HepG2 (cell line): ENCODE results near the gene METAP1D. TPM values are rescaled to one million over a fixed set of nuclear protein-coding genes. Genes with fewer than 3 reads are reported as not detected.

ENCODE experiments used
- EP300 ChIP-seq, 3 experiments: sonication (generic) in 1 of 3; formaldehyde crosslinking in 1 of 3; IDR thresholded peaks; 2 replicates each; pipeline versions ENCODE4 v1.5.1 to v1.6.1; 2011 to 2020; ENCODE audit warnings: low read depth in 2 of 3, low read length in 2 of 3, borderline replicate concordance in 1 of 3, improper control_type of control experiment in 1 of 3, mild to moderate bottlenecking in 1 of 3, missing genetic modification reagents in 1 of 3, moderate library complexity in 1 of 3
- FOXO1 ChIP-seq: sonication (generic); formaldehyde crosslinking; IDR thresholded peaks from 2 replicates; pipeline ENCODE4 v1.4.0; 2020; ENCODE audit warnings: missing genetic modification reagents
- HNF4G ChIP-seq, 2 experiments: sonication (generic) in 1 of 2; formaldehyde crosslinking in 1 of 2; IDR thresholded peaks; 2 replicates each; pipeline versions ENCODE4 v1.4.0 to v1.6.1; 2011 to 2020; ENCODE audit warnings: borderline replicate concordance in 2 of 2, low read depth in 2 of 2, mild to moderate bottlenecking in 2 of 2, low read length in 1 of 2, missing genetic modification reagents in 1 of 2, moderate library complexity in 1 of 2
- NR3C1 ChIP-seq: sonication (generic); formaldehyde crosslinking; IDR thresholded peaks from 2 replicates; pipeline ENCODE4 v1.4.0; 2020; ENCODE audit warnings: missing genetic modification reagents
- PHF20 ChIP-seq: sonication (generic); formaldehyde crosslinking; IDR thresholded peaks from 2 replicates; pipeline ENCODE4 v1.5.0; 2020; ENCODE audit warnings: mild to moderate bottlenecking, missing genetic modification reagents
- POLR2AphosphoS2 ChIP-seq: IDR thresholded peaks from 2 replicates; pipeline ENCODE4 v1.6.1; 2011; ENCODE audit warnings: low read depth, low read length, improper control_type of control experiment
- TCF7 ChIP-seq: sonication (generic); IDR thresholded peaks from 2 replicates; pipeline ENCODE4 v1.6.1; 2016; ENCODE audit warnings: antibody characterized with exemption, low read depth
- ZC3H13 ChIP-seq: sonication (generic); formaldehyde crosslinking; IDR thresholded peaks from 2 replicates; pipeline ENCODE4 v1.8.1; 2023; ENCODE audit warnings: mild to moderate bottlenecking, missing genetic modification reagents, moderate library complexity
- ZNF337 ChIP-seq: sonication (generic); formaldehyde crosslinking; IDR thresholded peaks from 2 replicates; pipeline ENCODE4 v1.5.1; 2020; ENCODE audit warnings: missing genetic modification reagents, low read depth, mild to moderate bottlenecking, borderline replicate concordance
- ZNF543 ChIP-seq: sonication (generic); formaldehyde crosslinking; IDR thresholded peaks from 2 replicates; pipeline ENCODE4 v1.4.0; 2020; ENCODE audit warnings: mild to moderate bottlenecking, missing genetic modification reagents
- ZNF619 ChIP-seq: sonication (generic); formaldehyde crosslinking; IDR thresholded peaks from 2 replicates; pipeline ENCODE4 v1.4.0; 2020; ENCODE audit warnings: mild to moderate bottlenecking, missing genetic modification reagents
- ZNF781 ChIP-seq: sonication (generic); formaldehyde crosslinking; IDR thresholded peaks from 2 replicates; pipeline ENCODE4 v1.5.1; 2020; ENCODE audit warnings: borderline replicate concordance, mild to moderate bottlenecking, missing genetic modification reagents; ENCODE audit errors: not compliant biosample characterization
- polyA plus RNA-seq, 8 experiments: library from polyadenylated mRNA; depleted of rRNA in 3 of 8; stranded (reverse) in 7 of 8; unstranded in 1 of 8; fragments of >200 nt; fragmentation: Illumina TruSeq in 4 of 8; extraction: Trizol in 4 of 8; gene quantifications; 2 replicates each; pipeline versions ENCODE4 v1.2.1 to v1.2.3, GENCODE V29; 2011 to 2016; ENCODE audit warnings: low read depth in 4 of 8, missing spikeins in 1 of 8, mixed read lengths in 1 of 8; ENCODE audit not compliant: insufficient read depth in 1 of 8
- total RNA-seq, 5 experiments: library from RNA; depleted of rRNA; stranded (reverse); fragments of >200 nt; fragmentation: Illumina TruSeq; extraction: Trizol; gene quantifications; 2 replicates each; pipeline ENCODE4 v1.2.3, GENCODE V29; 2016; ENCODE audit warnings: low read depth in 1 of 5
- TF ChIP-seq, protein P1 (sequence below): sonication (generic); formaldehyde crosslinking; IDR thresholded peaks from 2 replicates; pipeline ENCODE4 v1.4.0; 2020; ENCODE audit warnings: missing genetic modification reagents, borderline replicate concordance
- TF ChIP-seq, protein P2 (sequence below): conservative IDR thresholded peaks from 2 replicates; pipeline ENCODE4 v1.6.1; 2018; ENCODE audit warnings: missing genetic modification reagents
- TF ChIP-seq, protein P3 (sequence below): sonication (generic); formaldehyde crosslinking; IDR thresholded peaks from 2 replicates; pipeline ENCODE4 v1.5.0; 2020; ENCODE audit warnings: missing genetic modification reagents
- TF ChIP-seq, protein P4 (sequence below): sonication (generic); formaldehyde crosslinking; IDR thresholded peaks from 2 replicates; pipeline ENCODE4 v1.4.0; 2020; ENCODE audit warnings: mild to moderate bottlenecking, missing genetic modification reagents

METAP1D gene
- total and polyA plus RNA-seq, 2 of the 13 experiments (the other 11 are each of a cell fraction or from before 2014, with no cell fraction given): 14.7 to 21.6 TPM

GRCh38 chr2:172052000-172052983 is 52.5 kb downstream of the METAP1D start (continued):
- TF ChIP-seq, protein P1, sequence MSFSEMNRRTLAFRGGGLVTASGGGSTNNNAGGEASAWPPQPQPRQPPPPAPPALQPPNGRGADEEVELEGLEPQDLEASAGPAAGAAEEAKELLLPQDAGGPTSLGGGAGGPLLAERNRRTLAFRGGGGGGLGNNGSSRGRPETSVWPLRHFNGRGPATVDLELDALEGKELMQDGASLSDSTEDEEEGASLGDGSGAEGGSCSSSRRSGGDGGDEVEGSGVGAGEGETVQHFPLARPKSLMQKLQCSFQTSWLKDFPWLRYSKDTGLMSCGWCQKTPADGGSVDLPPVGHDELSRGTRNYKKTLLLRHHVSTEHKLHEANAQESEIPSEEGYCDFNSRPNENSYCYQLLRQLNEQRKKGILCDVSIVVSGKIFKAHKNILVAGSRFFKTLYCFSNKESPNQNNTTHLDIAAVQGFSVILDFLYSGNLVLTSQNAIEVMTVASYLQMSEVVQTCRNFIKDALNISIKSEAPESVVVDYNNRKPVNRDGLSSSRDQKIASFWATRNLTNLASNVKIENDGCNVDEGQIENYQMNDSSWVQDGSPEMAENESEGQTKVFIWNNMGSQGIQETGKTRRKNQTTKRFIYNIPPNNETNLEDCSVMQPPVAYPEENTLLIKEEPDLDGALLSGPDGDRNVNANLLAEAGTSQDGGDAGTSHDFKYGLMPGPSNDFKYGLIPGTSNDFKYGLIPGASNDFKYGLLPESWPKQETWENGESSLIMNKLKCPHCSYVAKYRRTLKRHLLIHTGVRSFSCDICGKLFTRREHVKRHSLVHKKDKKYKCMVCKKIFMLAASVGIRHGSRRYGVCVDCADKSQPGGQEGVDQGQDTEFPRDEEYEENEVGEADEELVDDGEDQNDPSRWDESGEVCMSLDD (CRISPR knock-in tag): 0 out of 2 replicates have a peak, but pooled peaks have one; percentile 32
- TF ChIP-seq FOXO1 (CRISPR knock-in tag) (peak; percentile 87), NR3C1 (no peak), ZNF543 (CRISPR knock-in tag) (no peak; the same call in 1 of the 2 replicates), ZC3H13 (CRISPR knock-in tag) (no peak), ZNF337 (peak; percentile 39; the same call in 1 of the 2 replicates), HNF4G (IDR thresholded peaks at IDR 0.05; ENCODE audit: borderline replicate concordance, low read depth, low read length) (peak; percentile 96), HNF4G (CRISPR knock-in tag; IDR thresholded peaks at IDR 0.05; ENCODE audit: borderline replicate concordance, low read depth) (peak; percentile 86), TCF7 (peak; percentile 81), ZNF781 (no peak), POLR2AphosphoS2 (no peak), EP300 (IDR thresholded peaks at IDR 0.05; ENCODE audit: low read depth in 2 of 2, low read length in 2 of 2) (peak; percentile 86 to 96; a peak in 3 of 4 replicates), EP300 (CRISPR knock-in tag; IDR thresholded peaks at IDR 0.05; ENCODE audit: borderline replicate concordance) (peak; percentile 89; the same call in 1 of the 2 replicates), ZNF619 (CRISPR knock-in tag) (no peak), PHF20 (no peak)
- TF ChIP-seq, protein P2, sequence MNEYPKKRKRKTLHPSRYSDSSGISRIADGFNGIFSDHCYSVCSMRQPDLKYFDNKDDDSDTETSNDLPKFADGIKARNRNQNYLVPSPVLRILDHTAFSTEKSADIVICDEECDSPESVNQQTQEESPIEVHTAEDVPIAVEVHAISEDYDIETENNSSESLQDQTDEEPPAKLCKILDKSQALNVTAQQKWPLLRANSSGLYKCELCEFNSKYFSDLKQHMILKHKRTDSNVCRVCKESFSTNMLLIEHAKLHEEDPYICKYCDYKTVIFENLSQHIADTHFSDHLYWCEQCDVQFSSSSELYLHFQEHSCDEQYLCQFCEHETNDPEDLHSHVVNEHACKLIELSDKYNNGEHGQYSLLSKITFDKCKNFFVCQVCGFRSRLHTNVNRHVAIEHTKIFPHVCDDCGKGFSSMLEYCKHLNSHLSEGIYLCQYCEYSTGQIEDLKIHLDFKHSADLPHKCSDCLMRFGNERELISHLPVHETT: 0 out of 2 replicates have a peak, but pooled peaks have one; percentile 53
- TF ChIP-seq, protein P3, sequence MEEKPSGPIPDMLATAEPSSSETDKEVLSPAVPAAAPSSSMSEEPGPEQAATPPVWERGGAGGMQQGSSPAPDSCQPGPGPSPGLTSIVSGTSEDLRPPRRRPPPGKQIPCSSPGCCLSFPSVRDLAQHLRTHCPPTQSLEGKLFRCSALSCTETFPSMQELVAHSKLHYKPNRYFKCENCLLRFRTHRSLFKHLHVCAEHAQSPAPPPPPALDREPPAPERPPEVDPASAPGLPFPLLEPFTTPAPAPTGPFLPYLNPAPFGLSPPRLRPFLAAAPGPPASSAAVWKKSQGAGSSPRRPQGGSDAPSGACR: peak; percentile 43; the same call in 1 of the 2 replicates
- TF ChIP-seq, protein P4, sequence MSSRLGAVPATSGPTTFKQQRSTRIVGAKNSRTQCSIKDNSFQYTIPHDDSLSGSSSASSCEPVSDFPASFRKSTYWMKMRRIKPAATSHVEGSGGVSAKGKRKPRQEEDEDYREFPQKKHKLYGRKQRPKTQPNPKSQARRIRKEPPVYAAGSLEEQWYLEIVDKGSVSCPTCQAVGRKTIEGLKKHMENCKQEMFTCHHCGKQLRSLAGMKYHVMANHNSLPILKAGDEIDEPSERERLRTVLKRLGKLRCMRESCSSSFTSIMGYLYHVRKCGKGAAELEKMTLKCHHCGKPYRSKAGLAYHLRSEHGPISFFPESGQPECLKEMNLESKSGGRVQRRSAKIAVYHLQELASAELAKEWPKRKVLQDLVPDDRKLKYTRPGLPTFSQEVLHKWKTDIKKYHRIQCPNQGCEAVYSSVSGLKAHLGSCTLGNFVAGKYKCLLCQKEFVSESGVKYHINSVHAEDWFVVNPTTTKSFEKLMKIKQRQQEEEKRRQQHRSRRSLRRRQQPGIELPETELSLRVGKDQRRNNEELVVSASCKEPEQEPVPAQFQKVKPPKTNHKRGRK (CRISPR knock-in tag): no peak
